Umbilical cord (tissue), 2 donors: ENCODE data around the gene EIF2AK2. TPM values are rescaled to one million over a fixed set of nuclear protein-coding genes. Genes with fewer than 3 reads are reported as not detected.
A peak's percentile ranks its signal among the peaks of the same experiment; 100 is the strongest.

Source experiments
- DNase-seq: peaks from one replicate; pipeline ENCODE4 v3.0.0-alpha.2; 2015; ENCODE audit warnings: low spot score
- total RNA-seq: library from RNA; depleted of rRNA; stranded (reverse); fragments of >200 nt; gene quantifications from one replicate; pipeline ENCODE4 v1.2.3, GENCODE V29; 2014; ENCODE audit warnings: low replicate concordance; ENCODE audit not compliant: insufficient read depth

EIF2AK2 gene
- total RNA-seq, 1 donor from 2014 or later: 38.3 TPM

- DNase-seq: no peak
Measured at GRCh38 chr2:37171624-37171950, 14.8 kb upstream of the EIF2AK2 start.

- DNase-seq: peak; percentile 46
Measured at GRCh38 chr2:37168217-37168981, 11.6 kb upstream of the EIF2AK2 start.

GRCh38 chr2:37167636-37168180 is 10.9 kb upstream of the EIF2AK2 start:
- DNase-seq: no peak

- no peak for DNase-seq
Measured at GRCh38 chr2:37164757-37165156, 8.0 kb upstream of the EIF2AK2 start.

- peak; percentile 83 for DNase-seq
Measured at GRCh38 chr2:37156071-37156856, 516 bp downstream of the EIF2AK2 start.

- DNase-seq: no peak
Measured at GRCh38 chr2:37154785-37155184, 2.0 kb downstream of the EIF2AK2 start.

GRCh38 chr2:37153224-37153623 is 3.6 kb downstream of the EIF2AK2 start:
- DNase-seq: no peak

- DNase-seq: no peak
Measured at GRCh38 chr2:37149626-37150322, 7.0 kb downstream of the EIF2AK2 start.

GRCh38 chr2:37148325-37148724 is 8.5 kb downstream of the EIF2AK2 start:
- DNase-seq: no peak

GRCh38 chr2:37146062-37146461 is 10.7 kb downstream of the EIF2AK2 start:
- no peak for DNase-seq

GRCh38 chr2:37143974-37144373 is 12.8 kb downstream of the EIF2AK2 start:
- DNase-seq: no peak

- DNase-seq: no peak
Measured at GRCh38 chr2:37142546-37142945, 14.2 kb downstream of the EIF2AK2 start.

GRCh38 chr2:37132914-37133313 is 23.9 kb downstream of the EIF2AK2 start:
- DNase-seq: no peak

GRCh38 chr2:37125416-37125815 is 31.4 kb downstream of the EIF2AK2 start:
- DNase-seq: no peak

- no peak for DNase-seq
Measured at GRCh38 chr2:37119157-37119556, 37.6 kb downstream of the EIF2AK2 start.

GRCh38 chr2:37117566-37117965 is 39.2 kb downstream of the EIF2AK2 start:
- DNase-seq: no peak

GRCh38 chr2:37111958-37112357 is 44.8 kb downstream of the EIF2AK2 start:
- DNase-seq: no peak

GRCh38 chr2:37110306-37111212 is 46.2 kb downstream of the EIF2AK2 start:
- no peak for DNase-seq

GRCh38 chr2:37109523-37109922 is 47.3 kb downstream of the EIF2AK2 start:
- DNase-seq: no peak

- no peak for DNase-seq
Measured at GRCh38 chr2:37105150-37105549, 51.6 kb downstream of the EIF2AK2 start.

GRCh38 chr2:37104178-37104577 is 52.6 kb downstream of the EIF2AK2 start:
- DNase-seq: no peak
